ENCODE measurements around the gene COMMD3. TPM values are rescaled to one million over a fixed set of nuclear protein-coding genes. Genes with fewer than 3 reads are reported as not detected.
A peak's percentile ranks its signal among the peaks of the same experiment; 100 is the strongest.

The COMMD3 gene
- total and polyA plus RNA-seq, 9 of the 15 experiments (the other 6 are each of a cell fraction or from before 2014, with no cell fraction given) = 50.7 to 217 (median 80.1) TPM

DNA sequence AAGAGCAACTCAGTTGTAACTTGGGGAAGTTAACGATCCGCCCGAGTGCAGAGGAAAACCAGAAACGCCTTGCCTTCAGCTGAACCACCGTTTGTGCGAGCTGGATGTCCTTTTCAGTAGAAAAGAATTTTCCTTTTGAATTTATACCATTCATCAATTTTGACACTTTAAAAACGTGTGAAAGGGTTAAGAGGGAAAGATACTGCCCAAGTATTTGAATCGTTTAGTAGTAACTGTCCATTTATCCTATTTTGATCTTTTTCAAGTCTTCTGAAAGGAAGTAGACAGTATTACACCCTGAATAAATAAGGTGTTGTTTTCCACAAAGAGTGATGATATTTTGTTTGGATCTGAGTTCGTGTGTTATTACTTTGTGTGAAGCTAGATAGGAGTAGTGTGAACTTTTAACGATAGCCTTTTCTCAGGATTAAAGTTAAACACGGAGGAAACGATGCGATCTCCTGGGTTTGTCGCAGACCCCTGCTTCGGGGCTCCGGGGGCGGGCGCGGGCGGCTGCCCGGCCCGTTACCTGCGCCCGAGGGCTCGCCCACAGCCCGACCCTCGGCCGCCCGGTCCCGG lies 3.9 kb downstream of the COMMD3 start (continued):
- TF ChIP-seq ZNF764 (CRISPR knock-in tag; IDR thresholded peaks at IDR 0.05; ENCODE audit: low read depth) = no peak
- TF ChIP-seq POLR2A (conservative IDR thresholded peaks at IDR 0.05) = peak; percentile 51
- TF ChIP-seq, protein P1, sequence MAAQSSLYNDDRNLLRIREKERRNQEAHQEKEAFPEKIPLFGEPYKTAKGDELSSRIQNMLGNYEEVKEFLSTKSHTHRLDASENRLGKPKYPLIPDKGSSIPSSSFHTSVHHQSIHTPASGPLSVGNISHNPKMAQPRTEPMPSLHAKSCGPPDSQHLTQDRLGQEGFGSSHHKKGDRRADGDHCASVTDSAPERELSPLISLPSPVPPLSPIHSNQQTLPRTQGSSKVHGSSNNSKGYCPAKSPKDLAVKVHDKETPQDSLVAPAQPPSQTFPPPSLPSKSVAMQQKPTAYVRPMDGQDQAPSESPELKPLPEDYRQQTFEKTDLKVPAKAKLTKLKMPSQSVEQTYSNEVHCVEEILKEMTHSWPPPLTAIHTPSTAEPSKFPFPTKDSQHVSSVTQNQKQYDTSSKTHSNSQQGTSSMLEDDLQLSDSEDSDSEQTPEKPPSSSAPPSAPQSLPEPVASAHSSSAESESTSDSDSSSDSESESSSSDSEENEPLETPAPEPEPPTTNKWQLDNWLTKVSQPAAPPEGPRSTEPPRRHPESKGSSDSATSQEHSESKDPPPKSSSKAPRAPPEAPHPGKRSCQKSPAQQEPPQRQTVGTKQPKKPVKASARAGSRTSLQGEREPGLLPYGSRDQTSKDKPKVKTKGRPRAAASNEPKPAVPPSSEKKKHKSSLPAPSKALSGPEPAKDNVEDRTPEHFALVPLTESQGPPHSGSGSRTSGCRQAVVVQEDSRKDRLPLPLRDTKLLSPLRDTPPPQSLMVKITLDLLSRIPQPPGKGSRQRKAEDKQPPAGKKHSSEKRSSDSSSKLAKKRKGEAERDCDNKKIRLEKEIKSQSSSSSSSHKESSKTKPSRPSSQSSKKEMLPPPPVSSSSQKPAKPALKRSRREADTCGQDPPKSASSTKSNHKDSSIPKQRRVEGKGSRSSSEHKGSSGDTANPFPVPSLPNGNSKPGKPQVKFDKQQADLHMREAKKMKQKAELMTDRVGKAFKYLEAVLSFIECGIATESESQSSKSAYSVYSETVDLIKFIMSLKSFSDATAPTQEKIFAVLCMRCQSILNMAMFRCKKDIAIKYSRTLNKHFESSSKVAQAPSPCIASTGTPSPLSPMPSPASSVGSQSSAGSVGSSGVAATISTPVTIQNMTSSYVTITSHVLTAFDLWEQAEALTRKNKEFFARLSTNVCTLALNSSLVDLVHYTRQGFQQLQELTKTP (IDR thresholded peaks at IDR 0.05; ENCODE audit: low read depth in 1 of 2, partially characterized antibody in 2 of 2) = peak; percentile 33 to 68
- TF ChIP-seq NBN (IDR thresholded peaks at IDR 0.05; ENCODE audit: low read depth) = 0 out of 2 replicates have a peak, but pooled peaks have one; percentile 49
- TF ChIP-seq, protein P2, sequence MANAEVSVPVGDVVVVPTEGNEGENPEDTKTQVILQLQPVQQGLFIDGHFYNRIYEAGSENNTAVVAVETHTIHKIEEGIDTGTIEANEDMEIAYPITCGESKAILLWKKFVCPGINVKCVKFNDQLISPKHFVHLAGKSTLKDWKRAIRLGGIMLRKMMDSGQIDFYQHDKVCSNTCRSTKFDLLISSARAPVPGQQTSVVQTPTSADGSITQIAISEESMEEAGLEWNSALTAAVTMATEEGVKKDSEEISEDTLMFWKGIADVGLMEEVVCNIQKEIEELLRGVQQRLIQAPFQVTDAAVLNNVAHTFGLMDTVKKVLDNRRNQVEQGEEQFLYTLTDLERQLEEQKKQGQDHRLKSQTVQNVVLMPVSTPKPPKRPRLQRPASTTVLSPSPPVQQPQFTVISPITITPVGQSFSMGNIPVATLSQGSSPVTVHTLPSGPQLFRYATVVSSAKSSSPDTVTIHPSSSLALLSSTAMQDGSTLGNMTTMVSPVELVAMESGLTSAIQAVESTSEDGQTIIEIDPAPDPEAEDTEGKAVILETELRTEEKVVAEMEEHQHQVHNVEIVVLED (CRISPR knock-in tag; IDR thresholded peaks at IDR 0.05) = no peak
- TF ChIP-seq, protein P3, sequence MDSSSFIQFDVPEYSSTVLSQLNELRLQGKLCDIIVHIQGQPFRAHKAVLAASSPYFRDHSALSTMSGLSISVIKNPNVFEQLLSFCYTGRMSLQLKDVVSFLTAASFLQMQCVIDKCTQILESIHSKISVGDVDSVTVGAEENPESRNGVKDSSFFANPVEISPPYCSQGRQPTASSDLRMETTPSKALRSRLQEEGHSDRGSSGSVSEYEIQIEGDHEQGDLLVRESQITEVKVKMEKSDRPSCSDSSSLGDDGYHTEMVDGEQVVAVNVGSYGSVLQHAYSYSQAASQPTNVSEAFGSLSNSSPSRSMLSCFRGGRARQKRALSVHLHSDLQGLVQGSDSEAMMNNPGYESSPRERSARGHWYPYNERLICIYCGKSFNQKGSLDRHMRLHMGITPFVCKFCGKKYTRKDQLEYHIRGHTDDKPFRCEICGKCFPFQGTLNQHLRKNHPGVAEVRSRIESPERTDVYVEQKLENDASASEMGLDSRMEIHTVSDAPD (CRISPR knock-in tag; IDR thresholded peaks at IDR 0.05) = no peak
- TF ChIP-seq ZNF282 (CRISPR knock-in tag; IDR thresholded peaks at IDR 0.05) = no peak
- peak; percentile 68; the same call in 1 of the 2 replicates for TF ChIP-seq POLR2G (IDR thresholded peaks at IDR 0.05; ENCODE audit: low read depth, low read length)
- 0 out of 2 replicates have a peak, but pooled peaks have one; percentile 58 for TF ChIP-seq LARP7 (IDR thresholded peaks at IDR 0.05)

All from K562 (cell line).